Neural crest cell (in vitro differentiated cells): ENCODE data around the gene RAD17. TPM values are rescaled to one million over a fixed set of nuclear protein-coding genes. Genes with fewer than 3 reads are reported as not detected.
"Not testable (repeated sequence)": the region's sequence is repeated elsewhere in the genome, so short reads cannot be mapped to it uniquely, and the experiment has no call there.

Experiments used
- DNase-seq: peaks from one replicate; pipeline ENCODE4 v3.0.0; 2021; ENCODE audit warnings: low read depth, mixed read lengths, low spot score
- H3K27ac Mint-ChIP-seq: one replicate; pipeline ENCODE4 v1.8.0; 2021; ENCODE audit warnings: mild to moderate bottlenecking, mixed read lengths; ENCODE audit not compliant: unreplicated experiment
- H3K27me3 Mint-ChIP-seq: 2 replicates; pipeline ENCODE4 v1.8.0; 2021; ENCODE audit warnings: low read depth, mild to moderate bottlenecking, mixed read lengths
- H3K36me3 Mint-ChIP-seq: 2 replicates; pipeline ENCODE4 v1.8.0; 2021; ENCODE audit warnings: low read depth, mild to moderate bottlenecking, mixed read lengths
- H3K4me1 Mint-ChIP-seq: 2 replicates; pipeline ENCODE4 v1.8.0; 2021; ENCODE audit warnings: mixed read lengths
- H3K4me3 Mint-ChIP-seq: one replicate; pipeline ENCODE4 v1.8.0; 2021; ENCODE audit warnings: mild to moderate bottlenecking, mixed read lengths
- H3K9me3 Mint-ChIP-seq: 2 replicates; pipeline ENCODE4 v1.8.0; 2021; ENCODE audit warnings: mixed read lengths
- CTCF ChIP-seq: fragments of 200-600 bp; sonication (generic); conservative IDR thresholded peaks from 2 replicates; pipeline ENCODE4 v1.5.0; 2021; ENCODE audit warnings: antibody characterized with exemption, mild to moderate bottlenecking
- total RNA-seq: library from RNA; stranded (reverse); gene quantifications from 2 replicates; pipeline ENCODE4 v1.2.1, GENCODE V29; 2021

Gene RAD17
- total RNA-seq, 1 donor from 2014 or later, result 30.1 TPM

GRCh38 chr5:69450116-69450515, 80.5 kb downstream of the RAD17 start:
- Mint-ChIP-seq H3K9me3 (peaks cover 2% of the 10 kb centered on the region), H3K27me3 (no peaks in the 10 kb centered on the region), H3K4me1 (peaks cover 9% of the 10 kb centered on the region), H3K27ac (no peak overlapping the region), H3K36me3 (no peaks in the 10 kb centered on the region), H3K4me3 (no peak overlapping the region)
- no peak for DNase-seq
- TF ChIP-seq CTCF, result no peak

GRCh38 chr5:69450527-69450926, 80.9 kb downstream of the RAD17 start:
- H3K9me3 Mint-ChIP-seq, H3K27me3 Mint-ChIP-seq, H3K36me3 Mint-ChIP-seq, H3K4me1 Mint-ChIP-seq, H3K4me3 Mint-ChIP-seq, DNase-seq, H3K27ac Mint-ChIP-seq: not testable (repeated sequence)

- no peaks in the 10 kb centered on the region for H3K27me3 Mint-ChIP-seq
- H3K27ac Mint-ChIP-seq, result no peak overlapping the region
- H3K4me1 Mint-ChIP-seq, result peaks cover 9% of the 10 kb centered on the region
Observed at GRCh38 chr5:69451941-69452647, 82.5 kb downstream of the RAD17 start.

DNA sequence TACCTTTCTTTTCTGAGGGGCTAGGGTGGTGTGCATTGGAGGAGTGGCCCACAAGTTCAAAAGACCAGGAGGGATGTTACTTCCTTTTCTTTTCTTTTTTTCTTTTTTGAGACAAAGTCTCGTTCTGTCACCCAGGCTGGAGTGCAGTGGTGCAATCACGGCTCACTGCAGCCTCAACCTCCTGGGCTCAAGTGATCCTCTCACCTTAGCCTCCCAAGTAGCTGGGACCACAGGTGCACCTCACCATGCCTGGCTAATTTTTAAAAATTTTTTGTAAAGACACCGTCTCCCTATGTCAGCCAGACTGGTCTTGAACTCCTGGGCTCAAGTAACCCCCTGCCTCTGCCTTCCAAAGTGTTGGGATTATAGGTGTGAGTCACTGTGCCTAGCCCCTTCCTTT, 83.9 kb downstream of the RAD17 start:
- DNase-seq, H3K27me3 Mint-ChIP-seq, H3K27ac Mint-ChIP-seq, H3K9me3 Mint-ChIP-seq, H3K4me3 Mint-ChIP-seq, H3K36me3 Mint-ChIP-seq, H3K4me1 Mint-ChIP-seq: not testable (repeated sequence)

More at GRCh38 chr5:69451941-69452647, 82.5 kb downstream of the RAD17 start:
- H3K36me3 Mint-ChIP-seq, result no peaks in the 10 kb centered on the region
- H3K9me3 Mint-ChIP-seq, result no peaks in the 10 kb centered on the region
- H3K4me3 Mint-ChIP-seq, result no peak overlapping the region
- TF ChIP-seq CTCF, result no peak
- no peak for DNase-seq

DNA sequence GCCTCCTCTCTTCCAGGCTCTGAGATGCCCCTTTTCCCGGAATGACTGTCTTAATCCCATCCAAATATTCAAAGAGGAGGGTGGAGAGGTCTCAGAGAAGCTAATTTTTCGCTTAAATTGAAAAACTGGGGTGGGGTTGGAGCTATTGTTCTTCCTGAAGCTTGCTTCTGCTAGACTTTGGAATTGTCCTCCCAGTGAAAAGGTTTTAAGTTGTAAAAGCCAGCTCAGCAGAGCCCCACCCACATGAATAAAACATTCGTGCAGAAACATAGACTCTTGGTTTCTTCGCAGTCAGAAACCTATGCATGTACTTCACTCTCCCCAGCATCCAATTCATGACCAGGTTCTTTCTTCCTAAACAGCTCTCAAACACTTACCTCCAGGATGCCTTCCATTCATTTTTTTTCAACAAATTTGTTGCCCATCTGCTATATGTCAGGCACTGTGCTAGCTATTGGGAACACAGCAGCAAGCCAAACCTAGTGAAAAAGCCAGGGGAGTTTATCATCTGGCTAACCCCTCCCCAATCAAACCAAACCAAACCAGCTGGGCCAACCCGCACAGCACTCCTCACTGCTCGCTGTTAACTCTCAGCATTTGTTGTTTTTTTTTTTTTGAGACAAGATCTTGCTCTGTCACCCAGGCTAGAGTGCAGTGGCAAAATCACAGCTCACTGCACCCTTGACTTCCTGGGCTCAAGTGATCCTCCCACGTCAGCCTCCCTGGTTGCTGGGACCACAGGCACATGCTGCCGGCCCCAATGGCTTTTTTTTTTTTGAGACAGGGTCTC, 85.0 kb downstream of the RAD17 start:
- peaks cover 9% of the 10 kb centered on the region for H3K4me1 Mint-ChIP-seq
- H3K36me3 Mint-ChIP-seq, result no peaks in the 10 kb centered on the region
- no peak for DNase-seq
- H3K4me3 Mint-ChIP-seq, result no peak overlapping the region
- H3K27me3 Mint-ChIP-seq, result no peaks in the 10 kb centered on the region
- H3K9me3 Mint-ChIP-seq, result peaks cover 8% of the 10 kb centered on the region
- no peak for TF ChIP-seq CTCF
- H3K27ac Mint-ChIP-seq, result peak overlapping the region; percentile 19

- not testable (repeated sequence) for H3K27me3 Mint-ChIP-seq, H3K4me1 Mint-ChIP-seq, H3K36me3 Mint-ChIP-seq, H3K4me3 Mint-ChIP-seq, H3K27ac Mint-ChIP-seq, DNase-seq, H3K9me3 Mint-ChIP-seq
Observed at GRCh38 chr5:69455428-69455988, 85.9 kb downstream of the RAD17 start.

DNA sequence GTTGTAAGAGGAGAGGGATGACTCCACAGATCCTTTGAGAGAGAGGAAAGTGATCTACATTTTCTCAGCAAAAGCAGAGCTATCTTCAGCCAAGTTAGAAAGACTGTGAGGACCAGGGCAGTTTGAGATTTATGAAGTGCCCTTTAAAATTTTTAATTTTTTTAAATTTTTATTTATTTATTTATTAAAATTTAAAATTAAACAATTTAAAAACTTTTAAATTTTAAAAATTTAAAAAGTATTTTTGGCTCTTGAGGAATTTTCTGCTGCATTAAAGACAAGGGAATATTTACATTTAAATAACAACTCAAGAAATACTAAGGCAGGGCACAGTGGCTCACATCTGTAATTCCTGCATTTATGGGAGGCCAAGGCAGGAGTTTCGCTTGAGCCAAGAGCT, 92.6 kb downstream of the RAD17 start:
- Mint-ChIP-seq H3K36me3 (no peaks in the 10 kb centered on the region), H3K4me1 (no peaks in the 10 kb centered on the region), H3K27me3 (no peaks in the 10 kb centered on the region), H3K4me3 (no peak overlapping the region), H3K27ac (no peak overlapping the region), H3K9me3 (peaks cover 8% of the 10 kb centered on the region)
- no peak for DNase-seq
- no peak for TF ChIP-seq CTCF
